DOHH2 (cell line): ENCODE results near the gene RASSF3.

ENCODE experiments used
- CTCF ChIP-seq: fragments of 200-600 bp; sonication (generic); IDR thresholded peaks from one replicate; pipeline ENCODE4 v1.5.1; 2014; ENCODE audit warnings: antibody characterized with exemption, mild to moderate bottlenecking, low read depth, low read length; ENCODE audit not compliant: poor library complexity, severe bottlenecking
- EZH2phosphoT487 ChIP-seq: fragments of 200-600 bp; sonication (generic); IDR thresholded peaks from 2 replicates; pipeline ENCODE4 v1.6.1; 2017; ENCODE audit warnings: borderline replicate concordance, mild to moderate bottlenecking, antibody characterized with exemption, low read length, moderate library complexity, mixed read lengths

- TF ChIP-seq CTCF (no peak), EZH2phosphoT487 (no peak)
Measured at GRCh38 chr12:64609536-64610078, 688 bp upstream of the RASSF3 start.
